H9 (cell line): ENCODE results near the gene GALNT5. TPM values are rescaled to one million over a fixed set of nuclear protein-coding genes. Genes with fewer than 3 reads are reported as not detected.

Experiments
- DNase-seq: peaks from one replicate; pipeline ENCODE4 v3.0.0-alpha.2; 2017
- H2AFZ ChIP-seq: one replicate; pipeline ENCODE4 v1.6.1; 2013; ENCODE audit warnings: mild to moderate bottlenecking, low read length, control low read depth, moderate library complexity
- H2AK5ac ChIP-seq: 2 replicates; pipeline ENCODE4 v1.6.1; 2013; ENCODE audit warnings: low read length, control low read depth, mixed read lengths; ENCODE audit not compliant: insufficient read length
- H2BK120ac ChIP-seq: one replicate; pipeline ENCODE4 v1.6.1; 2013; ENCODE audit warnings: low read depth, mild to moderate bottlenecking, low read length, control low read depth, inconsistent platforms; ENCODE audit not compliant: poor library complexity, severe bottlenecking
- H2BK12ac ChIP-seq: 2 replicates; pipeline ENCODE4 v1.6.1; 2013; ENCODE audit warnings: low read length, control low read depth, mixed read lengths, low read depth; ENCODE audit not compliant: insufficient read length
- H2BK15ac ChIP-seq: 2 replicates; pipeline ENCODE4 v1.6.1; 2013; ENCODE audit warnings: low read depth, low read length, control low read depth
- H2BK20ac ChIP-seq: one replicate; pipeline ENCODE4 v1.6.1; 2013; ENCODE audit warnings: low read depth, mild to moderate bottlenecking, low read length, control low read depth, inconsistent platforms; ENCODE audit not compliant: poor library complexity, severe bottlenecking
- H2BK5ac ChIP-seq: 2 replicates; pipeline ENCODE4 v1.6.1; 2013; ENCODE audit warnings: low read length, control low read depth, mixed read lengths; ENCODE audit not compliant: insufficient read length
- H3K14ac ChIP-seq: 2 replicates; pipeline ENCODE4 v1.6.1; 2013; ENCODE audit warnings: low read length, control low read depth; ENCODE audit not compliant: insufficient read depth
- H3K18ac ChIP-seq: 2 replicates; pipeline ENCODE4 v1.6.1; 2013; ENCODE audit warnings: low read depth, mild to moderate bottlenecking, mixed read lengths, low read length, control low read depth; ENCODE audit not compliant: insufficient read length
- H3K23ac ChIP-seq: 2 replicates; pipeline ENCODE4 v1.6.1; 2013; ENCODE audit warnings: low read length, control low read depth, mixed read lengths, low read depth; ENCODE audit not compliant: insufficient read length
- H3K23me2 ChIP-seq: 2 replicates; pipeline ENCODE4 v1.6.1; 2013; ENCODE audit warnings: low read depth, mild to moderate bottlenecking, mixed read lengths, low read length, control low read depth; ENCODE audit not compliant: insufficient read length, poor library complexity, severe bottlenecking
- H3K27ac ChIP-seq: 2 replicates; pipeline ENCODE4 v1.5.1; 2013; ENCODE audit warnings: low read length, control low read depth, mixed read lengths, low read depth; ENCODE audit not compliant: insufficient read length
- H3K27me3 ChIP-seq: 2 replicates; pipeline ENCODE4 v1.6.1; 2013; ENCODE audit warnings: low read length, control low read depth, inconsistent platforms; ENCODE audit not compliant: insufficient read depth
- H3K4ac ChIP-seq: 2 replicates; pipeline ENCODE4 v1.6.1; 2013; ENCODE audit warnings: low read depth, mild to moderate bottlenecking, control low read depth, inconsistent platforms, low read length, moderate library complexity
- H3K4me1 ChIP-seq: 2 replicates; pipeline ENCODE4 v1.6.1; 2013; ENCODE audit warnings: low read length, control low read depth, inconsistent platforms; ENCODE audit not compliant: insufficient read depth
- H3K4me2 ChIP-seq: 2 replicates; pipeline ENCODE4 v1.6.1; 2013; ENCODE audit warnings: low read length, control low read depth, mixed read lengths; ENCODE audit not compliant: insufficient read length, insufficient read depth
- H3K56ac ChIP-seq: 2 replicates; pipeline ENCODE4 v1.6.1; 2013; ENCODE audit warnings: low read depth, mild to moderate bottlenecking, mixed read lengths, low read length, control low read depth; ENCODE audit not compliant: insufficient read length
- H3K79me1 ChIP-seq: 2 replicates; pipeline ENCODE4 v1.6.1; 2013; ENCODE audit warnings: low read depth, mild to moderate bottlenecking, moderate library complexity, low read length, control low read depth, inconsistent platforms; ENCODE audit not compliant: insufficient read depth, poor library complexity, severe bottlenecking
- H3K79me2 ChIP-seq: 2 replicates; pipeline ENCODE4 v1.6.1; 2013; ENCODE audit warnings: low read length, control low read depth, inconsistent platforms; ENCODE audit not compliant: insufficient read depth
- H3K9ac ChIP-seq: 2 replicates; pipeline ENCODE4 v1.6.1; 2013; ENCODE audit warnings: low read length, control low read depth, mixed read lengths; ENCODE audit not compliant: insufficient read length; ENCODE audit errors: extremely low read depth
- H3K9me3 ChIP-seq: one replicate; pipeline ENCODE4 v1.6.1; 2013; ENCODE audit warnings: low read depth, low read length, inconsistent platforms; ENCODE audit not compliant: control insufficient read depth
- H3T11ph ChIP-seq: one replicate; pipeline ENCODE4 v1.6.1; 2013; ENCODE audit warnings: mild to moderate bottlenecking, low read length, control low read depth, inconsistent platforms
- H4K20me1 ChIP-seq: one replicate; pipeline ENCODE4 v1.6.1; 2013; ENCODE audit not compliant: control insufficient read depth, insufficient read length, insufficient read depth
- H4K5ac ChIP-seq: 2 replicates; pipeline ENCODE4 v1.6.1; 2013; ENCODE audit warnings: low read depth, mild to moderate bottlenecking, mixed read lengths, low read length, control low read depth; ENCODE audit not compliant: insufficient read length
- H4K8ac ChIP-seq: replicated peaks from 2 replicates; pipeline ENCODE4 v1.6.1; 2013; ENCODE audit warnings: low read length, control low read depth, mixed read lengths, low read depth; ENCODE audit not compliant: insufficient read length
- H4K91ac ChIP-seq: 2 replicates; pipeline ENCODE4 v1.6.1; 2013; ENCODE audit warnings: low read depth, mild to moderate bottlenecking, moderate library complexity, mixed read lengths, low read length, control low read depth; ENCODE audit not compliant: insufficient read length
- H3K27ac Mint-ChIP-seq, 3 experiments: 2 replicates in 2 of 3; 3 replicates in 1 of 3; pipeline ENCODE4 v1.8.0; 2020 to 2021; ENCODE audit warnings: mixed read lengths in 3 of 3, mild to moderate bottlenecking in 1 of 3, moderate library complexity in 1 of 3
- H3K27me3 Mint-ChIP-seq: 2 replicates; pipeline ENCODE4 v1.8.0; 2021; ENCODE audit warnings: low read depth, mild to moderate bottlenecking, moderate library complexity, mixed read lengths
- H3K36me3 Mint-ChIP-seq, 3 experiments: 2 replicates in 2 of 3; 3 replicates in 1 of 3; pipeline ENCODE4 v1.8.0; 2020 to 2021; ENCODE audit warnings: low read depth in 3 of 3, mixed read lengths in 3 of 3; ENCODE audit not compliant: insufficient read depth in 1 of 3
- H3K4me1 Mint-ChIP-seq, 2 experiments: 2 replicates each; pipeline ENCODE4 v1.8.0; 2020; ENCODE audit warnings: mixed read lengths in 2 of 2
- H3K4me3 Mint-ChIP-seq, 2 experiments: 2 replicates in 1 of 2; 3 replicates in 1 of 2; pipeline ENCODE4 v1.8.0; 2020 to 2021; ENCODE audit warnings: mild to moderate bottlenecking in 2 of 2, mixed read lengths in 2 of 2, moderate library complexity in 1 of 2
- H3K9me3 Mint-ChIP-seq, 2 experiments: 2 replicates in 1 of 2; 3 replicates in 1 of 2; pipeline ENCODE4 v1.8.0; 2020; ENCODE audit warnings: mild to moderate bottlenecking in 2 of 2, mixed read lengths in 2 of 2, moderate library complexity in 1 of 2
- WGBS: extraction: QIAGEN DNeasy Blood & Tissue Kit; methylation state at CpG from one replicate; pipeline ENCODE4 v1.1.7; 2013; ENCODE audit warnings: missing lambda C conversion rate, low lambda C conversion rate, mixed read lengths; ENCODE audit not compliant: insufficient read length; ENCODE audit errors: extremely low coverage; 5-methylcytosine and 5-hydroxymethylcytosine counted together
- total RNA-seq: library from RNA; stranded (reverse); gene quantifications from 2 replicates; pipeline ENCODE4 v1.2.1, GENCODE V29; 2021
- TF ChIP-seq, protein P1 (sequence below): fragments of 200-600 bp; sonication (generic); conservative IDR thresholded peaks from 3 replicates; pipeline ENCODE4 v1.8.0; 2021; ENCODE audit warnings: antibody characterized with exemption, mild to moderate bottlenecking

Gene GALNT5
- total RNA-seq, 1 experiment from 2014 or later: 0.17 TPM

DNA sequence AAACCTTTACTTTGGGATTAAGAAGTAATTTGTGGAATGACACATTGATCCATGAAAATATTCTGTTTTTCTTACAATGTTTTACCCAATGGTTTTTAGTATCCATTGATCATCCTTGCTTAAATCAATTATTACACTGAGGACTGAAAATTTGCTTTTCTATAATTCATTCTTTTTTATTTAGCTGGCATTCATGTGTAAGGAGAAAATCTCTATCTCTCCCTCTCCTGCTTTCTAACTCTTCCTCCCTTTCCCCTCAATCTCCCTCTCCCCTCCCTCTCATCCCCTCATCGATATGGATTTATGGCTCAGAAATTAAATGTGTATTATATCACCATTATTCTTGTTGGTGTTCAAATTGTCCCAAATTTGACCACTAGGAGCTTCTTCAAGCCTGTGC lies 29.7 kb downstream of the GALNT5 start:
- Histone ChIP-seq H3K4ac (no peak overlapping the region), H4K5ac (no peak overlapping the region), H2BK120ac (no peak overlapping the region), H3K23me2 (no peaks in the 10 kb centered on the region), H3K9ac (no peak overlapping the region), H3K4me2 (no peak overlapping the region), H3K27me3 (no peaks in the 10 kb centered on the region), H3K56ac (no peak overlapping the region), H4K8ac (no peak overlapping the region), H3K27ac (no peak overlapping the region), H3K79me1 (no peaks in the 10 kb centered on the region), H2BK15ac (no peak overlapping the region), H2AFZ (no peak overlapping the region), H3K23ac (no peak overlapping the region), H4K91ac (no peak overlapping the region), H2BK5ac (no peak overlapping the region), H3K9me3 (no peaks in the 10 kb centered on the region), H3K18ac (no peak overlapping the region), H3T11ph (no peak overlapping the region), H3K79me2 (no peaks in the 10 kb centered on the region), H3K4me1 (no peaks in the 10 kb centered on the region), H2BK20ac (no peak overlapping the region), H2BK12ac (no peak overlapping the region), H2AK5ac (no peak overlapping the region), H4K20me1 (no peaks in the 10 kb centered on the region), H3K14ac (no peak overlapping the region)
- no peaks in the 10 kb centered on the region for H3K27me3 Mint-ChIP-seq
- TF ChIP-seq, protein P1, sequence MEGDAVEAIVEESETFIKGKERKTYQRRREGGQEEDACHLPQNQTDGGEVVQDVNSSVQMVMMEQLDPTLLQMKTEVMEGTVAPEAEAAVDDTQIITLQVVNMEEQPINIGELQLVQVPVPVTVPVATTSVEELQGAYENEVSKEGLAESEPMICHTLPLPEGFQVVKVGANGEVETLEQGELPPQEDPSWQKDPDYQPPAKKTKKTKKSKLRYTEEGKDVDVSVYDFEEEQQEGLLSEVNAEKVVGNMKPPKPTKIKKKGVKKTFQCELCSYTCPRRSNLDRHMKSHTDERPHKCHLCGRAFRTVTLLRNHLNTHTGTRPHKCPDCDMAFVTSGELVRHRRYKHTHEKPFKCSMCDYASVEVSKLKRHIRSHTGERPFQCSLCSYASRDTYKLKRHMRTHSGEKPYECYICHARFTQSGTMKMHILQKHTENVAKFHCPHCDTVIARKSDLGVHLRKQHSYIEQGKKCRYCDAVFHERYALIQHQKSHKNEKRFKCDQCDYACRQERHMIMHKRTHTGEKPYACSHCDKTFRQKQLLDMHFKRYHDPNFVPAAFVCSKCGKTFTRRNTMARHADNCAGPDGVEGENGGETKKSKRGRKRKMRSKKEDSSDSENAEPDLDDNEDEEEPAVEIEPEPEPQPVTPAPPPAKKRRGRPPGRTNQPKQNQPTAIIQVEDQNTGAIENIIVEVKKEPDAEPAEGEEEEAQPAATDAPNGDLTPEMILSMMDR: no peak
- DNase-seq: no peak
- no peak overlapping the region for H3K27ac Mint-ChIP-seq
- no peaks in the 10 kb centered on the region for H3K9me3 Mint-ChIP-seq
- H3K4me1 Mint-ChIP-seq: no peaks in the 10 kb centered on the region
- H3K36me3 Mint-ChIP-seq: no peaks in the 10 kb centered on the region
- H3K4me3 Mint-ChIP-seq: no peak overlapping the region
- WGBS: no CpG with 5 or more reads among the region's 1 CpG
